GM21526 (cell line): ENCODE results near the gene SND1.

Experiments
- ATAC-seq: cut with Tn5 transposase; IDR thresholded peaks from one replicate; pipeline ENCODE4 v1.9.1; 2021; ENCODE audit warnings: moderate library complexity; ENCODE audit not compliant: unreplicated experiment, low FRiP score

Gene SND1

GRCh38 chr7:128141683-128142195 is 489.7 kb downstream of the SND1 start:
- no peak for ATAC-seq
